Stomach (tissue), 9 donors: Measurements from ENCODE around the gene TTC39B. TPM values are rescaled to one million over a fixed set of nuclear protein-coding genes. Genes with fewer than 3 reads are reported as not detected.

Source experiments
- DNase-seq, 2 donors: peaks; one replicate each; pipeline versions ENCODE4 v3.0.0 to v3.0.0-alpha.2; 2013 to 2019
- H3K27ac ChIP-seq, 5 donors: fragments of 200-600 bp in 4 of 5; sonication (generic) in 4 of 5; one replicate each; pipeline ENCODE4 v1.5.1; 2013 to 2019; ENCODE audit warnings: mild to moderate bottlenecking in 1 of 5, moderate library complexity in 1 of 5
- H3K27me3 ChIP-seq, 3 donors: fragments of 200-600 bp; sonication (generic); one replicate each; pipeline ENCODE4 v1.5.1; 2017 to 2019; ENCODE audit warnings: mixed run types in 1 of 3
- H3K36me3 ChIP-seq, 4 donors: fragments of 200-600 bp; sonication (generic); 1 replicate in 3 of 4; 2 replicates in 1 of 4; pipeline ENCODE4 v1.5.1; 2016 to 2019
- H3K4me1 ChIP-seq, 4 donors: fragments of 200-600 bp; sonication (generic); one replicate each; pipeline ENCODE4 v1.5.1; 2016 to 2019
- H3K4me3 ChIP-seq, 4 donors: fragments of 200-600 bp; sonication (generic) in 3 of 4; one replicate each; pipeline ENCODE4 v1.5.1; 2016 to 2019; ENCODE audit warnings: mild to moderate bottlenecking in 1 of 4
- H3K9me3 ChIP-seq, 4 donors: fragments of 200-600 bp; sonication (generic); one replicate each; pipeline ENCODE4 v1.5.1; 2016 to 2019
- EP300 ChIP-seq: sonication (generic); formaldehyde crosslinking; IDR thresholded peaks from one replicate; pipeline ENCODE4 v1.6.1; 2017; ENCODE audit warnings: antibody characterized with exemption
- POLR2A ChIP-seq, 4 donors: fragments of 450-650 bp; IDR thresholded peaks; one replicate each; pipeline ENCODE4 v1.6.1; 2016; ENCODE audit warnings: antibody characterized with exemption in 4 of 4, control low read depth in 2 of 4, mild to moderate bottlenecking in 1 of 4, moderate library complexity in 1 of 4
- POLR2AphosphoS5 ChIP-seq, 3 donors: sonication (generic); formaldehyde crosslinking; IDR thresholded peaks; one replicate each; pipeline ENCODE4 v1.6.1; 2016; ENCODE audit warnings: antibody characterized with exemption in 3 of 3
- WGBS, 5 donors: extraction: QIAGEN DNeasy Blood & Tissue Kit in 3 of 5; methylation state at CpG; one replicate each; pipeline versions ENCODE4 v1.1.5 to v1.1.7; 2013 to 2018; 5-methylcytosine and 5-hydroxymethylcytosine counted together
- intact Hi-C: fragments of 100-400 bp; cut with DNase I; formaldehyde crosslinking; loops from one replicate; pipeline ENCODE4 v1.15.1; 2023; ENCODE audit warnings: low total_unique reads
- polyA plus RNA-seq, 3 donors: library from polyadenylated mRNA; stranded (reverse); fragments of 200-250 nt; gene quantifications; one replicate each; pipeline ENCODE4 v1.2.3, GENCODE V29; 2013
- total RNA-seq, 5 donors: library from RNA; depleted of rRNA; stranded (reverse); fragments of >200 nt; gene quantifications; one replicate each; pipeline versions ENCODE4 v1.1.0 to v1.2.3, GENCODE V29; 2014 to 2016
- TF ChIP-seq, protein P1 (sequence below), 7 experiments: fragments of 450-650 bp in 4 of 7; fragments of 200-600 bp in 3 of 7; sonication (generic) in 3 of 7; IDR thresholded peaks; one replicate each; pipeline ENCODE4 v1.5.1; 2016 to 2019; ENCODE audit warnings: antibody characterized with exemption in 7 of 7, control low read depth in 2 of 7, mild to moderate bottlenecking in 1 of 7
- donor health status: healthy with polysubstance abuse.
- donor health status: Bipolar disorder and iron deficiency.
- donor health status: healthy.

Gene TTC39B
- total and polyA plus RNA-seq, 8 donors: 2.0 to 35.4 (median 6.6) TPM

DNA sequence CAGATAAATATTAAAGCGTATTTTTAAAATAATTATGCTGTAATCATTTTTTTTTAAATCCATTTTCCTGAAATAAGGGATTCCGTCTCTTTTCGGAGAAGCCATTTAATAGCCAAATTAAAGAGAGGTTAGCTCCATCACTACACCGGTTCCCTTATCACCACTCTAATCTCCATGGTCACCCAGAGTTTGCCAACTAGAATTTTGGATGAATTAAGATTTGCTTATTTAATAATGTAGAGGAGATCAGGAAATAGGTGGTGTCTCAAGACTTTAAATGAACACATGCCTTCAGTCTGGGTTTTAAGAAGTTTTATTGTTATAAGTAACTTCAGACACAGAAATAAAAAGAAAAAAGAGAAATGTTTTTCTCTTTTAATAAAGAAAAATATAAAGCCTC is 151.7 kb downstream of the TTC39B start:
- Histone ChIP-seq H3K4me1 (peaks cover 0 to 20% (median 4%) of the 10 kb centered on the region in 4 donors), H3K27ac (peak overlapping the region in 4 of 5 donors; percentile 0 to 54 (median 34)), H3K4me3 (no peak overlapping the region), H3K27me3 (no peaks in the 10 kb centered on the region), H3K36me3 (no peaks in the 10 kb centered on the region), H3K9me3 (no peaks in the 10 kb centered on the region)
- no peak for DNase-seq
- 34 to 47% (median 37%) methylated on average over 4 of the region's 4 CpGs for WGBS, 5 donors
- no peak for TF ChIP-seq POLR2A (IDR thresholded peaks at IDR 0.05)
- no peak for TF ChIP-seq EP300
- TF ChIP-seq, protein P1, sequence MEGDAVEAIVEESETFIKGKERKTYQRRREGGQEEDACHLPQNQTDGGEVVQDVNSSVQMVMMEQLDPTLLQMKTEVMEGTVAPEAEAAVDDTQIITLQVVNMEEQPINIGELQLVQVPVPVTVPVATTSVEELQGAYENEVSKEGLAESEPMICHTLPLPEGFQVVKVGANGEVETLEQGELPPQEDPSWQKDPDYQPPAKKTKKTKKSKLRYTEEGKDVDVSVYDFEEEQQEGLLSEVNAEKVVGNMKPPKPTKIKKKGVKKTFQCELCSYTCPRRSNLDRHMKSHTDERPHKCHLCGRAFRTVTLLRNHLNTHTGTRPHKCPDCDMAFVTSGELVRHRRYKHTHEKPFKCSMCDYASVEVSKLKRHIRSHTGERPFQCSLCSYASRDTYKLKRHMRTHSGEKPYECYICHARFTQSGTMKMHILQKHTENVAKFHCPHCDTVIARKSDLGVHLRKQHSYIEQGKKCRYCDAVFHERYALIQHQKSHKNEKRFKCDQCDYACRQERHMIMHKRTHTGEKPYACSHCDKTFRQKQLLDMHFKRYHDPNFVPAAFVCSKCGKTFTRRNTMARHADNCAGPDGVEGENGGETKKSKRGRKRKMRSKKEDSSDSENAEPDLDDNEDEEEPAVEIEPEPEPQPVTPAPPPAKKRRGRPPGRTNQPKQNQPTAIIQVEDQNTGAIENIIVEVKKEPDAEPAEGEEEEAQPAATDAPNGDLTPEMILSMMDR (IDR thresholded peaks at IDR 0.05): no peak
- TF ChIP-seq POLR2AphosphoS5 (IDR thresholded peaks at IDR 0.05): no peak
- intact Hi-C loops: no loop called here

- intact Hi-C loops: no loop called here
- DNase-seq: no peak
- peaks cover 0 to 20% (median 4%) of the 10 kb centered on the region in 4 donors for H3K4me1 ChIP-seq
- H3K4me3 ChIP-seq: no peak overlapping the region
- H3K27me3 ChIP-seq: no peaks in the 10 kb centered on the region
- WGBS, 5 donors: 64 to 76% (median 71%) methylated on average over 4 of the region's 4 CpGs
- no peaks in the 10 kb centered on the region for H3K36me3 ChIP-seq
- TF ChIP-seq POLR2A (IDR thresholded peaks at IDR 0.05): no peak
- TF ChIP-seq, protein P1 (IDR thresholded peaks at IDR 0.05): no peak
- H3K9me3 ChIP-seq: no peaks in the 10 kb centered on the region
- H3K27ac ChIP-seq: peak overlapping the region in 3 of 5 donors; percentile 0 to 54 (median 34)
Measured at GRCh38 chr9:15154677-15155076, 152.3 kb downstream of the TTC39B start.

DNA sequence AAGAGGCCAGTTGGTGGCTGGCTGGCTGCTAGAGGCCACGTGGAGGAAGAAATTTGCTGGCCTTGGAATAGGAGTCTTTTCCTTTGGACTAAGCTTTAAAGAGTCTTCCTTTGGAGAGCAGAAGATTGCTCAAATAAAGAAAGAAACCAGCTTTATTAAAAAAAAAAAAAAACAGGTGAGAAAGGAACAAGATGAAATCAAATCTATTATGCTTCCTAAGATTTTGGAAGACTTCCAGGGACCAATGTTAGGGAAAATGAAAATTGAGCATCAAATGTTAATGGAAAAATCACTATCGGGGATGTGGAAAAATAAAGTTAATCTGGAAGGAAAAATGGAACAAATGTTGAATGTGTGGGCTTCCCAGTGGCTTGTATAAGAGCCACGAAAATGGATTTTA is 153.1 kb downstream of the TTC39B start:
- no peak for TF ChIP-seq POLR2AphosphoS5 (IDR thresholded peaks at IDR 0.05)
- TF ChIP-seq POLR2A (IDR thresholded peaks at IDR 0.05): no peak
- intact Hi-C loops: no loop called here

DNA sequence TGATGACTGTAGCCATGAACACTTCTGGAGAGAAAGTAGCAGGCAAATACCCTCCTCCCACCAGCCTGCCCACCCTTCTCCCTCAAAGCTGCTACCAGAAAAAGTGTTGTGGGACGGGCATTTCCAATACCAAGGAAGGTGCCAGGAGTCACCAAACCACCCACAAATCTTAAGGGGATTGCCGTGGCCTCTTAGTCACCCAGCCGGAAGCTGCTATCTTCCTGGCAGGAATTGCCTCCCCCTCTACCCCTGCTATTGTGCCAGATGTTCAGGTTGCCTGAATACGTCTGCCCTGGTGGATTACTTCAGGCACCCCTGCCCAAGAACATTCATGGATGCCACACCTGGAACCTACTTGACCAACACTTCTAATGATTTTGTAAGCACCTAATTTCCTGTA is 156.1 kb downstream of the TTC39B start:
- H3K4me3 ChIP-seq: no peak overlapping the region
- H3K9me3 ChIP-seq: no peaks in the 10 kb centered on the region
- 69 to 85% (median 84%) methylated on average over 4 of the region's 4 CpGs for WGBS, 5 donors
- no peak for DNase-seq
- intact Hi-C loops: no loop called here
- H3K27me3 ChIP-seq: no peaks in the 10 kb centered on the region
- H3K36me3 ChIP-seq: no peaks in the 10 kb centered on the region
- H3K27ac ChIP-seq: no peak overlapping the region
- TF ChIP-seq POLR2A (IDR thresholded peaks at IDR 0.05) (no peak), POLR2AphosphoS5 (IDR thresholded peaks at IDR 0.05) (no peak)
- TF ChIP-seq, protein P1 (IDR thresholded peaks at IDR 0.05): no peak
- peaks cover 0 to 13% (median 4%) of the 10 kb centered on the region in 4 donors for H3K4me1 ChIP-seq

More for the DNA sequence above, 153.1 kb downstream of the TTC39B start:
- DNase-seq: no peak
- peaks cover 0 to 20% (median 4%) of the 10 kb centered on the region in 4 donors for H3K4me1 ChIP-seq
- H3K9me3 ChIP-seq: no peaks in the 10 kb centered on the region
- whole genome bisulfite sequencing, 5 donors: 66 to 82% (median 78%) methylated on average over 3 of the region's 3 CpGs
- H3K36me3 ChIP-seq: no peaks in the 10 kb centered on the region
- no peaks in the 10 kb centered on the region for H3K27me3 ChIP-seq
- no peak overlapping the region for H3K27ac ChIP-seq
- H3K4me3 ChIP-seq: no peak overlapping the region

DNA sequence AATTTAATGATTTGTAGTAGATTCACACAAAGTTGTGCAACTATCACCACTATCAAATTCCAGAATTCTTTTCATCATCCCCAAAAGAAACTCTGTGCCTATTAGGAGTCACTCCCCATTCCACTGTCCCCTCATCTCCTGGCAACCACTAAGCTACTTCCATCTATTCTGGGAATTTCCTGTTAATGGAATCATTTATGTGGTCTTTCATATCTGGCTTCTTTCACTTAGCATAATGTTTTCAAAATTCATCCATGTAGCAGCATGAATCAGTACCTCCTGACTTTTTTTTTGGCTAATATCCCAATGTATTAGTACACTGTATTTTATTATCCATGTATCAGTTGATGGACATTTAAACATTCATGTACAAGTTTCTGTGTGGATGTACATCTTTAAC is 157.6 kb downstream of the TTC39B start:
- intact Hi-C loops: no loop called here
- DNase-seq: no peak
- Histone ChIP-seq H3K27ac (no peak overlapping the region), H3K4me3 (no peak overlapping the region), H3K36me3 (no peaks in the 10 kb centered on the region), H3K9me3 (no peaks in the 10 kb centered on the region), H3K4me1 (no peaks in the 10 kb centered on the region), H3K27me3 (no peaks in the 10 kb centered on the region)
- TF ChIP-seq EP300 (no peak), POLR2AphosphoS5 (IDR thresholded peaks at IDR 0.05) (no peak), POLR2A (IDR thresholded peaks at IDR 0.05) (no peak)
- TF ChIP-seq, protein P1 (IDR thresholded peaks at IDR 0.05): no peak
